Left ventricle myocardium inferior (tissue), 1 donor: ENCODE measurements around the gene QRICH1. TPM values are rescaled to one million over a fixed set of nuclear protein-coding genes. Genes with fewer than 3 reads are reported as not detected.

Experiments used
- DNase-seq: peaks from one replicate; pipeline ENCODE4 v3.0.0-alpha.2; 2020
- H3K27ac ChIP-seq: fragments of 200-600 bp; replicated peaks from 2 replicates; pipeline ENCODE4 v1.8.0; 2021
- H3K27me3 ChIP-seq: fragments of 200-600 bp; 2 replicates; pipeline ENCODE4 v1.8.0; 2021; ENCODE audit warnings: low read depth
- H3K36me3 ChIP-seq: fragments of 200-600 bp; 2 replicates; pipeline ENCODE4 v1.8.0; 2021
- H3K4me1 ChIP-seq: fragments of 200-600 bp; 2 replicates; pipeline ENCODE4 v1.8.0; 2021
- H3K4me3 ChIP-seq: fragments of 200-600 bp; 2 replicates; pipeline ENCODE4 v1.8.0; 2021; ENCODE audit warnings: mild to moderate bottlenecking, moderate library complexity
- H3K9me3 ChIP-seq: fragments of 200-600 bp; replicated peaks from 2 replicates; pipeline ENCODE4 v1.8.0; 2021
- intact Hi-C: fragments of 100-400 bp; cut with micrococcal nuclease; formaldehyde crosslinking; loops from one replicate; pipeline ENCODE4 v1.11.0; 2022
- total RNA-seq: library from RNA; stranded (reverse); fragmentation: NEBNext Ultra II Directional; extraction: Animal tissue kit (Norgen Biotek cat#: 25700); gene quantifications from one replicate; pipeline ENCODE4 v1.2.1, GENCODE V29; 2021
- TF ChIP-seq, protein P1 (sequence below): fragments of 200-600 bp; IDR thresholded peaks from 2 replicates; pipeline ENCODE4 v1.8.0; 2021; ENCODE audit warnings: antibody characterized with exemption, mild to moderate bottlenecking, borderline replicate concordance
- donor health status: DM: no; HTN: yes; CAD: no; lungs with severe emphysema.

The QRICH1 gene
- total RNA-seq, 1 donor from 2014 or later: 58.8 TPM

DNA sequence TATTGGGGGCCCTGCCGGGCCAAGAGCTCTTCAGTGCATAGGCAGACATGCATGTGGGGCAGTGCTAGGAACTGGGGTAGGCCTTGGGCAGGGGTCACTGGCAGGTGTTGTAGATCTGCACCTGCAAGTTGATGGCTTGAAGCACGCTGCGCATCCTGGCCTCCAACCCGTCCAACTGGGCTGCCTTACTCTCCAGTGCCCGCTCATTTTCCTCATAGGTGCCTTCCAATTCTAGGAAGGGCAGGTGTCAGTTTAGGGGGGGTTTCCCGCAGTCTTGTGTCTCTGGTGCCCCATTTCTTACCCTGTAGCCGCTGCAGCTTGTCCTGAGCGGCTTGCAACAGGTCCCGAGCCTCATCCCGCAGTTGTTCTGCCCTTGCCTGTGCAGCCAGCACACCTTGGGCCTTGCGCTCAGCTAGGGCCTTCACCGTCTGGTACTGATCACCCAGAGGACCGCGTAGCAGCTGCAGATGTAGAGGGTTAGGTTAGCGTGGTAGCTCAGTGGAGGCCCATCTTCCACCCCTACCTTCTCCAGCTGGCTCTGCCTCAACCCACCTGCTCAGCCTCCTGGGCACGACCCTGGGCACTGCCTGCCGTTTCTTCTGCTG lies 27.4 kb upstream of the QRICH1 start:
- DNase-seq: no peak
- H3K36me3 ChIP-seq: peaks cover 80% of the 10 kb centered on the region
- H3K9me3 ChIP-seq: no peaks in the 10 kb centered on the region
- H3K27ac ChIP-seq: peak overlapping the region; percentile 98
- peaks cover 41% of the 10 kb centered on the region for H3K4me1 ChIP-seq
- TF ChIP-seq, protein P1, sequence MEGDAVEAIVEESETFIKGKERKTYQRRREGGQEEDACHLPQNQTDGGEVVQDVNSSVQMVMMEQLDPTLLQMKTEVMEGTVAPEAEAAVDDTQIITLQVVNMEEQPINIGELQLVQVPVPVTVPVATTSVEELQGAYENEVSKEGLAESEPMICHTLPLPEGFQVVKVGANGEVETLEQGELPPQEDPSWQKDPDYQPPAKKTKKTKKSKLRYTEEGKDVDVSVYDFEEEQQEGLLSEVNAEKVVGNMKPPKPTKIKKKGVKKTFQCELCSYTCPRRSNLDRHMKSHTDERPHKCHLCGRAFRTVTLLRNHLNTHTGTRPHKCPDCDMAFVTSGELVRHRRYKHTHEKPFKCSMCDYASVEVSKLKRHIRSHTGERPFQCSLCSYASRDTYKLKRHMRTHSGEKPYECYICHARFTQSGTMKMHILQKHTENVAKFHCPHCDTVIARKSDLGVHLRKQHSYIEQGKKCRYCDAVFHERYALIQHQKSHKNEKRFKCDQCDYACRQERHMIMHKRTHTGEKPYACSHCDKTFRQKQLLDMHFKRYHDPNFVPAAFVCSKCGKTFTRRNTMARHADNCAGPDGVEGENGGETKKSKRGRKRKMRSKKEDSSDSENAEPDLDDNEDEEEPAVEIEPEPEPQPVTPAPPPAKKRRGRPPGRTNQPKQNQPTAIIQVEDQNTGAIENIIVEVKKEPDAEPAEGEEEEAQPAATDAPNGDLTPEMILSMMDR: no peak
- H3K27me3 ChIP-seq: no peaks in the 10 kb centered on the region
- H3K4me3 ChIP-seq: peak overlapping the region; percentile 99
- intact Hi-C loops: no loop called here

DNA sequence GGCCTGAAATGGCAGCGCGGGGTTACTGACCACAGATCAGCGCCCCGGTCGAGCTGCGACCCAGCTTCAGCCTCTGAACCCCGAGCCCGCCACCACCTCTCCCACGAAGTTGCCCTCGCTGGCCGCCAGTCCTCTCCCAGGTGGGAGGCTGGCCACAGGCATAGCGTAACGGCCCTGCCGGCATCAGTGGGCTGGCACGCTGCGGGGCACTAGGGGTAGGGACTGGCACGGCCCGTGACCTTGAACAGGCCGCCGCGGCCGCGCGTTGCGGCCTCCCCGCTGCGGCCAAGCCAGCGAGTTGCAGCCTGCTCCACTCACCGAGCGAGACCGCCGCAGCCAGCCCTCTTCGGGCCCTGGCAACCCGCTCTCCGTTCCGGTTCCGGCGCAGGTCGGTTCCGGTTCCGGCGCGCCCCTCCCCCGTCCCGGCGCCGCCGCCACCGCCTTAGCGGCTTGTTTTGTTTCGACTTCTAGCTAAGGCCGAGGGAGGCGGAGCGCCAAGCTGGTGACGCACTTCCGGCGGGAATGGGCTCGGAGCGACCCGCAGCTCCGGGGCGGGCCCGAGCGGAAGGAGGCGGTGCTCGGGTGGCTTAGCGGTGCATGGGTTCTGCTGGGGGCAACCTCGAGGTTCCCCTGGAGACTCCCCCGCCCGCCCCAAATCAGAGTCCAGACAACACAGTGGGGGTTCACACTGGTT lies 26.7 kb upstream of the QRICH1 start, which contains the start of gene USP19:
TSS of gene USP19 (minus strand) at position 386 of the 694 bp plus-strand sequence. CDS start 1,678 bp downstream, outside the sequence.
- Histone ChIP-seq H3K9me3 (no peaks in the 10 kb centered on the region), H3K36me3 (peaks cover 80% of the 10 kb centered on the region), H3K4me1 (peaks cover 41% of the 10 kb centered on the region), H3K27ac (peak within 1 kb of the TSS; percentile 98), H3K27me3 (no peaks in the 10 kb centered on the region), H3K4me3 (peak within 1 kb of the TSS; percentile 99)
- intact Hi-C loops: no loop called here
- DNase-seq: peak; percentile 96
- TF ChIP-seq, protein P1: no peak

DNA sequence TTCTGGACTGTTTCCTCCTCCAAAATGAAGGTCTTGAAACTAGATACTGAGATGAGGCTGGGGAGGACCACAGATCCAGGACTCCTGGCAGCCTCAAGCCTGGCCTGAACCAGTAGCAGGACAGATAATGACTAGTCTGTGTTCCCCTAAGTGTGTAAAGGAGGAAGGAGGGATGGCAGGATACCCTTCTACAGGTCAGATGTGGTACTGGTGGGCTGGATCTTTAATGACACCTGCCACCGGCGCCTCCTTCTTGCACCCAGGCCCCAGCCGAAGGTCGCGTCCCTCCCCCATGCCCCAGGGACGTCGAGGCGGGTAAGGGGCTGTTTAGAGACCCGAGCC lies 26.2 kb upstream of the QRICH1 start:
- Histone ChIP-seq H3K27me3 (no peaks in the 10 kb centered on the region), H3K36me3 (peaks cover 80% of the 10 kb centered on the region), H3K9me3 (no peaks in the 10 kb centered on the region), H3K4me1 (peaks cover 41% of the 10 kb centered on the region), H3K4me3 (peak overlapping the region; percentile 99), H3K27ac (peak overlapping the region; percentile 98)
- TF ChIP-seq, protein P1: no peak
- DNase-seq: no peak
- intact Hi-C loops: no loop called here

GRCh38 chr3:49119439-49119838 lies 25.6 kb upstream of the QRICH1 start:
- no peak for DNase-seq
- intact Hi-C loops: no loop called here
- Histone ChIP-seq H3K4me3 (peak overlapping the region; percentile 99), H3K27me3 (no peaks in the 10 kb centered on the region), H3K36me3 (peaks cover 80% of the 10 kb centered on the region), H3K9me3 (no peaks in the 10 kb centered on the region), H3K4me1 (peaks cover 41% of the 10 kb centered on the region), H3K27ac (peak overlapping the region; percentile 98)
- TF ChIP-seq, protein P1: no peak

DNA sequence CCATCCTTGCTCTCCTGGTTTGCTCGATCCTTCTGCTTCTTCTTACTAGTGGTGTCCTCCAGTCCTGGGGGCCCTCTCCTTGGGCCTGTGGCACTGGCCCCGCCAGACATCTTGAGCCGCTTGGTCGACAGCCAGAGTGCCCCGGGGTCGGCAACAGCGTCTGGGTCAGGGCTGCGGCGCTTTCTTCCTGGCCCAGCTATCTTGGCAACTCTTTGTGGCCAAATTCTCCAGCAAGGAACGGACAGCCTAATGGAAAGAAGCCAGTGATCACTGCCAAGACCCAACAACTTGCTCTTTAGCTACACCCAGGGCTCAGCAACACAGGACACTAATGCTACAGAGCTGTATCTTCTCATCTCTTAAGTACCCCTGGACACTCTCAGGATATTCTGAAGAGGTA lies 25.2 kb upstream of the QRICH1 start:
- Histone ChIP-seq H3K36me3 (peaks cover 80% of the 10 kb centered on the region), H3K27ac (peak overlapping the region; percentile 98), H3K4me1 (peaks cover 41% of the 10 kb centered on the region), H3K9me3 (no peaks in the 10 kb centered on the region), H3K4me3 (peak overlapping the region; percentile 99), H3K27me3 (no peaks in the 10 kb centered on the region)
- TF ChIP-seq, protein P1: no peak
- intact Hi-C loops: no loop called here
- no peak for DNase-seq
